Gastrocnemius medialis (tissue), 4 donors: ENCODE measurements around the gene LPCAT1.
"Not testable (repeated sequence)": the region's sequence is repeated elsewhere in the genome, so short reads cannot be mapped to it uniquely, and the experiment has no call there.

Experiments
- POLR2A ChIP-seq, 2 donors: fragments of 450-650 bp; IDR thresholded peaks; one replicate each; pipeline ENCODE4 v1.6.1; 2017; ENCODE audit warnings: antibody characterized with exemption in 2 of 2, mild to moderate bottlenecking in 2 of 2, moderate library complexity in 2 of 2
- TF ChIP-seq, protein P1 (sequence below), 5 experiments: fragments of 450-650 bp in 3 of 5; fragments of 200-600 bp in 2 of 5; sonication (generic) in 2 of 5; IDR thresholded peaks in 4 of 5; conservative IDR thresholded peaks in 1 of 5; 1 replicate in 4 of 5; 2 replicates in 1 of 5; pipeline ENCODE4 v1.5.1; 2016 to 2019; ENCODE audit warnings: antibody characterized with exemption in 5 of 5, mild to moderate bottlenecking in 3 of 5, moderate library complexity in 3 of 5

DNA sequence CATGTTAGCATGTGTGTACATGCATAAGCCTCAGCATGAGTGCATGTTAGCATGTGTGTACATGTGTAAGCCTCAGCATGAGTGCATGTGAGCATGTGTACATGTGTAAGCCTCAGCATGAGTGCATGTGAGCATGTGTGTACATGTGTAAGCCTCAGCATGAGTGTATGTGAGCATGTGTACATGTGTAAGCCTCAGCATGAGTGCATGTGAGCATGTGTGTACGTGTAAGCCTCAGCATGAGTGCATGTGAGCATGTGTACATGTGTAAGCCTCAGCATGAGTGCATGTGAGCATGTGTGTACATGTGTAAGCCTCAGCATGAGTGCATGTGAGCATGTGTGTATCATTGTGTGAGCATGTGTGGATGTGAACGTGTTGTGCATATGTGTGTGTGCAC is 64.3 kb downstream of the LPCAT1 start:
- TF ChIP-seq, protein P1, sequence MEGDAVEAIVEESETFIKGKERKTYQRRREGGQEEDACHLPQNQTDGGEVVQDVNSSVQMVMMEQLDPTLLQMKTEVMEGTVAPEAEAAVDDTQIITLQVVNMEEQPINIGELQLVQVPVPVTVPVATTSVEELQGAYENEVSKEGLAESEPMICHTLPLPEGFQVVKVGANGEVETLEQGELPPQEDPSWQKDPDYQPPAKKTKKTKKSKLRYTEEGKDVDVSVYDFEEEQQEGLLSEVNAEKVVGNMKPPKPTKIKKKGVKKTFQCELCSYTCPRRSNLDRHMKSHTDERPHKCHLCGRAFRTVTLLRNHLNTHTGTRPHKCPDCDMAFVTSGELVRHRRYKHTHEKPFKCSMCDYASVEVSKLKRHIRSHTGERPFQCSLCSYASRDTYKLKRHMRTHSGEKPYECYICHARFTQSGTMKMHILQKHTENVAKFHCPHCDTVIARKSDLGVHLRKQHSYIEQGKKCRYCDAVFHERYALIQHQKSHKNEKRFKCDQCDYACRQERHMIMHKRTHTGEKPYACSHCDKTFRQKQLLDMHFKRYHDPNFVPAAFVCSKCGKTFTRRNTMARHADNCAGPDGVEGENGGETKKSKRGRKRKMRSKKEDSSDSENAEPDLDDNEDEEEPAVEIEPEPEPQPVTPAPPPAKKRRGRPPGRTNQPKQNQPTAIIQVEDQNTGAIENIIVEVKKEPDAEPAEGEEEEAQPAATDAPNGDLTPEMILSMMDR (IDR thresholded peaks at IDR 0.05 in 4 of 5, conservative IDR thresholded peaks at IDR 0.05 in 1 of 5), result not testable (repeated sequence)
- not testable (repeated sequence) for TF ChIP-seq POLR2A (IDR thresholded peaks at IDR 0.05)
